ENCODE results near the gene UXT.

DNA sequence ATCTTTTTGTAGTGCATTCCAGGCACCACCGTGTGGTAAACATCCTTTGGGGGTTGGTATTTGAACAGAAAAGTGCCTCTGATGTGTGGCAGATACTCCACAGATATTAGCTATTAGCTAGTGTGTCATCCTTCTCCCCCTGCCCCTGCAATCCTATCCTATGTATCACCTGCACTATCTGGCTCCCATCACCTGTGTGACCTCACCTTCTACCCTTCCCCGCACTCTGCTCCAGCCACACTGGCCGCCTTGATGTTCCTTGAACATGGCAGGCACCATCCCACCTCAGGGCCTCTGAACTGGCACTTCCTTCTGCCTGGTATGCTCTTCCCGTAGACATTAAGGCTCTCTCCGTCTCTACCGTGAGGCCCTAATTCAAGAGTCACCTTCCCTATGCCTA lies 12.3 kb downstream of the UXT start:
- TF ChIP-seq, protein P1, sequence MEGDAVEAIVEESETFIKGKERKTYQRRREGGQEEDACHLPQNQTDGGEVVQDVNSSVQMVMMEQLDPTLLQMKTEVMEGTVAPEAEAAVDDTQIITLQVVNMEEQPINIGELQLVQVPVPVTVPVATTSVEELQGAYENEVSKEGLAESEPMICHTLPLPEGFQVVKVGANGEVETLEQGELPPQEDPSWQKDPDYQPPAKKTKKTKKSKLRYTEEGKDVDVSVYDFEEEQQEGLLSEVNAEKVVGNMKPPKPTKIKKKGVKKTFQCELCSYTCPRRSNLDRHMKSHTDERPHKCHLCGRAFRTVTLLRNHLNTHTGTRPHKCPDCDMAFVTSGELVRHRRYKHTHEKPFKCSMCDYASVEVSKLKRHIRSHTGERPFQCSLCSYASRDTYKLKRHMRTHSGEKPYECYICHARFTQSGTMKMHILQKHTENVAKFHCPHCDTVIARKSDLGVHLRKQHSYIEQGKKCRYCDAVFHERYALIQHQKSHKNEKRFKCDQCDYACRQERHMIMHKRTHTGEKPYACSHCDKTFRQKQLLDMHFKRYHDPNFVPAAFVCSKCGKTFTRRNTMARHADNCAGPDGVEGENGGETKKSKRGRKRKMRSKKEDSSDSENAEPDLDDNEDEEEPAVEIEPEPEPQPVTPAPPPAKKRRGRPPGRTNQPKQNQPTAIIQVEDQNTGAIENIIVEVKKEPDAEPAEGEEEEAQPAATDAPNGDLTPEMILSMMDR (conservative IDR thresholded peaks at IDR 0.05; ENCODE audit: low read depth in 2 of 2) = no peak
- TF ChIP-seq JUNB (IDR thresholded peaks at IDR 0.05; ENCODE audit: unreplicated experiment) (no peak), EZH2 (IDR thresholded peaks at IDR 0.05; ENCODE audit: low read depth, unreplicated experiment) (no peak), POLR2AphosphoS5 (IDR thresholded peaks at IDR 0.05; ENCODE audit: low read depth) (no peak), ZNF114 (CRISPR knock-in tag; IDR thresholded peaks at IDR 0.05) (no peak)
